Esophagus muscularis mucosa (tissue), 3 donors: Measurements from ENCODE around the gene SCUBE2.

Experiments
- CTCF ChIP-seq, 3 experiments: fragments of 200-600 bp in 2 of 3; fragments of 450-650 bp in 1 of 3; sonication (generic) in 2 of 3; IDR thresholded peaks; one replicate each; pipeline ENCODE4 v1.5.1; 2017 to 2019; ENCODE audit warnings: antibody characterized with exemption in 3 of 3, mild to moderate bottlenecking in 2 of 3, moderate library complexity in 1 of 3
- POLR2A ChIP-seq: fragments of 450-650 bp; IDR thresholded peaks from one replicate; pipeline ENCODE4 v1.6.1; 2017; ENCODE audit warnings: antibody characterized with exemption, moderate library complexity, mild to moderate bottlenecking, low read depth

- TF ChIP-seq CTCF (IDR thresholded peaks at IDR 0.05) (no peak), POLR2A (no peak)
Observed at GRCh38 chr11:9109858-9110731, 18.7 kb upstream of the SCUBE2 start.
